K562 (cell line): ENCODE data around the gene HGFAC. TPM values are rescaled to one million over a fixed set of nuclear protein-coding genes. Genes with fewer than 3 reads are reported as not detected.
A peak's percentile ranks its signal among the peaks of the same experiment; 100 is the strongest.

ENCODE experiments used
- ATAC-seq: fragments of 200-7000 bp; cut with Tn5 transposase; 3 replicates; pipeline ENCODE4 v1.9.1; 2020; ENCODE audit warnings: moderate library complexity
- BruUV-seq: library from RNA; stranded (reverse); fragments of 400-500 nt; replicated peaks from 2 replicates; lab custom pipeline; 2021; lab: Mats Ljungman, UMichigan
- CTCF ChIA-PET: fragments of 300-600 bp; formaldehyde crosslinking; extraction: SDS; loops from one replicate; lab custom pipeline; 2021; ENCODE audit warnings: low intra/inter-chr PET ratio; lab: Yijun Ruan, JAX
- POLR2A ChIA-PET: fragments of 300-600, 350-650 bp; sonication (Branson Sonifier 250); formaldehyde crosslinking; extraction: SDS; loops from one replicate; lab custom pipeline; 2021; ENCODE audit warnings: antibody characterized with exemption, inconsistent platforms; lab: Yijun Ruan, JAX
- DNase-seq, 4 experiments: peaks; one replicate each; pipeline versions ENCODE4 v3.0.0 to v3.0.0-alpha.2; 2011 to 2018; ENCODE audit warnings: low spot score in 3 of 4, mixed read lengths in 3 of 4; ENCODE audit errors: extremely low read depth in 1 of 4
- FAIRE-seq: peaks from 2 replicates; lab custom pipeline; 2011; peaks lifted over from hg19 to GRCh38; lab: Jason Lieb, UNC
- H2AFZ ChIP-seq: 2 replicates; pipeline ENCODE4 v1.6.0; 2011; ENCODE audit warnings: low read depth, low read length, control low read depth, inconsistent platforms
- H3K27ac ChIP-seq: fragments of 200-600 bp; 3 replicates; pipeline ENCODE4 v1.8.0; 2011; ENCODE audit warnings: low read depth, mild to moderate bottlenecking, control low read depth, inconsistent platforms, low read length, moderate library complexity, mixed read lengths; ENCODE audit errors: extremely low read depth
- H3K27me3 ChIP-seq, 2 experiments: fragments of 300-600 bp in 1 of 2; 2 replicates in 1 of 2; 3 replicates in 1 of 2; pipeline versions ENCODE4 v1.6.0 to v1.8.0; 2011; ENCODE audit warnings: inconsistent platforms in 2 of 2, low read length in 2 of 2, mild to moderate bottlenecking in 1 of 2, mixed read lengths in 1 of 2, moderate library complexity in 1 of 2; ENCODE audit not compliant: control insufficient read depth in 2 of 2, insufficient read depth in 2 of 2
- H3K36me3 ChIP-seq: fragments of 300-600 bp; 3 replicates; pipeline ENCODE4 v1.8.0; 2011; ENCODE audit warnings: mild to moderate bottlenecking, low read length, inconsistent platforms; ENCODE audit not compliant: control insufficient read depth, insufficient read depth
- H3K4me1 ChIP-seq, 2 experiments: fragments of 200-600 bp in 1 of 2; replicated peaks in 1 of 2; 2 replicates in 1 of 2; 3 replicates in 1 of 2; pipeline versions ENCODE4 v1.5.1 to v1.8.0; 2011; ENCODE audit warnings: inconsistent platforms in 2 of 2, low read length in 2 of 2, mild to moderate bottlenecking in 1 of 2, mixed read lengths in 1 of 2, moderate library complexity in 1 of 2; ENCODE audit not compliant: control insufficient read depth in 2 of 2, insufficient read depth in 2 of 2
- H3K4me2 ChIP-seq: 2 replicates; pipeline ENCODE4 v1.6.1; 2011; ENCODE audit warnings: low read length, control low read depth, inconsistent platforms, mixed read lengths; ENCODE audit not compliant: insufficient read depth
- H3K4me3 ChIP-seq: fragments of 200-600 bp; sonication (generic), shearing (Covaris generic); 2 replicates; pipeline ENCODE4 v1.5.1; 2016; ENCODE audit warnings: control low read depth, inconsistent platforms
- H3K79me2 ChIP-seq: fragments of 200-600 bp; 3 replicates; pipeline ENCODE4 v1.8.0; 2011; ENCODE audit warnings: low read length, inconsistent platforms; ENCODE audit not compliant: control insufficient read depth, insufficient read depth
- H3K9ac ChIP-seq, 2 experiments: 2 replicates each; pipeline versions ENCODE4 v1.6.0 to v1.6.1; 2011; ENCODE audit warnings: low read depth in 2 of 2, low read length in 2 of 2, control low read depth in 1 of 2, inconsistent platforms in 1 of 2, mild to moderate bottlenecking in 1 of 2, mixed read lengths in 1 of 2; ENCODE audit not compliant: insufficient read depth in 1 of 2
- H3K9me1 ChIP-seq: one replicate; pipeline ENCODE4 v1.6.0; 2011; ENCODE audit warnings: inconsistent platforms, mild to moderate bottlenecking, low read length, moderate library complexity; ENCODE audit not compliant: control insufficient read depth, insufficient read depth
- H3K9me3 ChIP-seq: replicated peaks from 2 replicates; pipeline ENCODE4 v1.5.1; 2011; ENCODE audit warnings: low read depth, low read length, inconsistent platforms; ENCODE audit not compliant: control insufficient read depth, insufficient read depth
- H4K20me1 ChIP-seq: replicated peaks from 2 replicates; pipeline ENCODE4 v1.6.1; 2011; ENCODE audit warnings: low read length, inconsistent platforms, mixed read lengths; ENCODE audit not compliant: control insufficient read depth, insufficient read depth
- EGR1 ChIP-seq: fragments of 450-650 bp; conservative IDR thresholded peaks from 2 replicates; pipeline ENCODE4 v1.6.1; 2017; ENCODE audit warnings: mild to moderate bottlenecking
- MEF2D ChIP-seq: conservative IDR thresholded peaks from 2 replicates; pipeline ENCODE4 v1.6.1; 2016; ENCODE audit warnings: low read depth, missing genetic modification characterization, missing compliant biosample characterization
- ZBTB7A ChIP-seq: IDR thresholded peaks from 2 replicates; pipeline ENCODE4 v1.6.1; 2011; ENCODE audit warnings: low read depth, mild to moderate bottlenecking, low read length, moderate library complexity, borderline replicate concordance; ENCODE audit not compliant: control insufficient read depth
- WGBS: fragments of 100-300 bp; shearing (Covaris generic); methylation state at CpG from one replicate; pipeline ENCODE4 v1.1.6; 2016; ENCODE audit warnings: low coverage, mixed read lengths; ENCODE audit not compliant: insufficient coverage; ENCODE audit errors: missing lambda C conversion rate; 5-methylcytosine and 5-hydroxymethylcytosine counted together
- in situ Hi-C: fragments of 300-500 bp; cut with MboI; formaldehyde crosslinking; loops from 4 replicates; pipeline ENCODE4 v1.15.0; 2018; ENCODE audit warnings: inconsistent platforms, mixed read lengths
- intact Hi-C: fragments of 100-400 bp; cut with micrococcal nuclease; formaldehyde crosslinking; loops from 2 replicates; pipeline ENCODE4 v1.14.2; 2022
- polyA plus RNA-seq, 8 experiments: library from polyadenylated mRNA; depleted of rRNA in 4 of 8; stranded (reverse) in 5 of 8; unstranded in 3 of 8; fragments of >200 nt; fragmentation: Nextera tagmentation in 2 of 8; fragmentation: Illumina TruSeq in 1 of 8; extraction: Ambion mirVana in 2 of 8; extraction: Trizol in 1 of 8; gene quantifications; 2 replicates each; pipeline versions ENCODE4 v1.2.1 to v1.2.3, GENCODE V29; 2011 to 2014; ENCODE audit warnings: inconsistent platforms in 1 of 8, missing spikeins in 1 of 8
- total RNA-seq, 7 experiments: library from RNA; depleted of rRNA in 6 of 7; stranded (reverse); fragments of >200 nt in 6 of 7; fragmentation: Illumina TruSeq in 2 of 7; extraction: Trizol in 2 of 7; gene quantifications; 2 replicates each; pipeline versions ENCODE4 v1.2.1 to v1.2.3, GENCODE V29; 2011 to 2021; ENCODE audit warnings: low replicate concordance in 1 of 7
- TF ChIP-seq, protein P1 (sequence below), 3 experiments: IDR thresholded peaks in 2 of 3; conservative IDR thresholded peaks in 1 of 3; 2 replicates each; pipeline ENCODE4 v1.5.1; 2011 to 2012; ENCODE audit warnings: low read length in 3 of 3, mild to moderate bottlenecking in 3 of 3, control low read depth in 2 of 3, improper control_type of control experiment in 1 of 3, inconsistent platforms in 1 of 3, low read depth in 1 of 3, mixed read lengths in 1 of 3, moderate library complexity in 1 of 3; ENCODE audit not compliant: insufficient read depth in 2 of 3

Gene HGFAC
- total and polyA plus RNA-seq, 9 of the 15 experiments (the other 6 are each of a cell fraction or from before 2014, with no cell fraction given) = 0.13 TPM; not detected in 8

GRCh38 chr4:3465698-3466671 lies 24.2 kb downstream of the HGFAC start:
- no peaks in the 10 kb centered on the region for H3K36me3 ChIP-seq
- ChIA-PET POLR2A (interaction anchor here (0.6 kb wide), 1 partner anchor 30 kb away, joined by 3 read pairs; no protein-coding TSS in a partner anchor), CTCF (interaction anchor here (0.5 kb wide), 1 partner anchor 359 kb away, joined by 3 read pairs; no protein-coding TSS in a partner anchor)
- H2AFZ ChIP-seq = no peak overlapping the region
- peak; percentile 29 for TF ChIP-seq EGR1
- 0 out of 2 replicates have a peak, but pooled peaks have one; percentile 22 for TF ChIP-seq ZBTB7A
- no peak for TF ChIP-seq MEF2D (tag)
- TF ChIP-seq, protein P1, sequence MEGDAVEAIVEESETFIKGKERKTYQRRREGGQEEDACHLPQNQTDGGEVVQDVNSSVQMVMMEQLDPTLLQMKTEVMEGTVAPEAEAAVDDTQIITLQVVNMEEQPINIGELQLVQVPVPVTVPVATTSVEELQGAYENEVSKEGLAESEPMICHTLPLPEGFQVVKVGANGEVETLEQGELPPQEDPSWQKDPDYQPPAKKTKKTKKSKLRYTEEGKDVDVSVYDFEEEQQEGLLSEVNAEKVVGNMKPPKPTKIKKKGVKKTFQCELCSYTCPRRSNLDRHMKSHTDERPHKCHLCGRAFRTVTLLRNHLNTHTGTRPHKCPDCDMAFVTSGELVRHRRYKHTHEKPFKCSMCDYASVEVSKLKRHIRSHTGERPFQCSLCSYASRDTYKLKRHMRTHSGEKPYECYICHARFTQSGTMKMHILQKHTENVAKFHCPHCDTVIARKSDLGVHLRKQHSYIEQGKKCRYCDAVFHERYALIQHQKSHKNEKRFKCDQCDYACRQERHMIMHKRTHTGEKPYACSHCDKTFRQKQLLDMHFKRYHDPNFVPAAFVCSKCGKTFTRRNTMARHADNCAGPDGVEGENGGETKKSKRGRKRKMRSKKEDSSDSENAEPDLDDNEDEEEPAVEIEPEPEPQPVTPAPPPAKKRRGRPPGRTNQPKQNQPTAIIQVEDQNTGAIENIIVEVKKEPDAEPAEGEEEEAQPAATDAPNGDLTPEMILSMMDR (IDR thresholded peaks at IDR 0.05 in 2 of 3, conservative IDR thresholded peaks at IDR 0.05 in 1 of 3; ENCODE audit: insufficient read depth in 2 of 3, low read depth in 1 of 3, low read length in 3 of 3) = peak in 2 of 3 experiments; percentile 29 to 40; a peak in 2 of 6 replicates
- H3K27me3 ChIP-seq = peaks cover 31 to 66% of the 10 kb centered on the region in 2 experiments
- peaks cover 12% of the 10 kb centered on the region; the same call in 1 of the 2 replicates for H4K20me1 ChIP-seq
- H3K9me3 ChIP-seq = peaks cover 10% of the 10 kb centered on the region; the same call in 1 of the 2 replicates
- no peaks in the 10 kb centered on the region for H3K79me2 ChIP-seq
- peak; percentile 54; the same call in 2 of the 3 replicates for ATAC-seq
- intact Hi-C loops (no loop called here), in situ Hi-C loops (no loop called here)
- BruUV-seq = no TSS peak
- no peak overlapping the region for H3K4me2 ChIP-seq
- H3K4me3 ChIP-seq = no peak overlapping the region
- H3K9ac ChIP-seq = no peak overlapping the region; a peak in 1 of 4 replicates
- WGBS = 3% methylated on average over 26 of the region's 41 CpGs
- H3K27ac ChIP-seq = no peak overlapping the region
- H3K4me1 ChIP-seq = peaks cover 0 to 34% of the 10 kb centered on the region in 2 experiments; a peak in 2 of 5 replicates
- FAIRE-seq = no peak
- peaks cover 2% of the 10 kb centered on the region for H3K9me1 ChIP-seq
- peak in 3 of 4 experiments; percentile 14 to 52 (median 50) for DNase-seq
